Neural crest cell (in vitro differentiated cells): ENCODE measurements around the gene BHLHA15. TPM values are rescaled to one million over a fixed set of nuclear protein-coding genes. Genes with fewer than 3 reads are reported as not detected.

Source experiments
- DNase-seq: peaks from one replicate; pipeline ENCODE4 v3.0.0; 2021; ENCODE audit warnings: low read depth, mixed read lengths, low spot score
- H3K27ac Mint-ChIP-seq: one replicate; pipeline ENCODE4 v1.8.0; 2021; ENCODE audit warnings: mild to moderate bottlenecking, mixed read lengths; ENCODE audit not compliant: unreplicated experiment
- H3K27me3 Mint-ChIP-seq: 2 replicates; pipeline ENCODE4 v1.8.0; 2021; ENCODE audit warnings: low read depth, mild to moderate bottlenecking, mixed read lengths
- H3K36me3 Mint-ChIP-seq: 2 replicates; pipeline ENCODE4 v1.8.0; 2021; ENCODE audit warnings: low read depth, mild to moderate bottlenecking, mixed read lengths
- H3K4me1 Mint-ChIP-seq: 2 replicates; pipeline ENCODE4 v1.8.0; 2021; ENCODE audit warnings: mixed read lengths
- H3K4me3 Mint-ChIP-seq: one replicate; pipeline ENCODE4 v1.8.0; 2021; ENCODE audit warnings: mild to moderate bottlenecking, mixed read lengths
- H3K9me3 Mint-ChIP-seq: 2 replicates; pipeline ENCODE4 v1.8.0; 2021; ENCODE audit warnings: mixed read lengths
- CTCF ChIP-seq: fragments of 200-600 bp; sonication (generic); conservative IDR thresholded peaks from 2 replicates; pipeline ENCODE4 v1.5.0; 2021; ENCODE audit warnings: antibody characterized with exemption, mild to moderate bottlenecking
- total RNA-seq: library from RNA; stranded (reverse); gene quantifications from 2 replicates; pipeline ENCODE4 v1.2.1, GENCODE V29; 2021

The BHLHA15 gene
- total RNA-seq, 1 donor from 2014 or later = not detected

GRCh38 chr7:98257701-98258100 lies 46.5 kb downstream of the BHLHA15 start:
- Mint-ChIP-seq H3K4me3 (no peak overlapping the region), H3K27me3 (no peaks in the 10 kb centered on the region), H3K36me3 (peaks cover 4% of the 10 kb centered on the region), H3K4me1 (peaks cover 12% of the 10 kb centered on the region), H3K27ac (no peak overlapping the region), H3K9me3 (no peaks in the 10 kb centered on the region)
- no peak for DNase-seq
- TF ChIP-seq CTCF = no peak

Other genes starting within 250 kb of the BHLHA15 start
- not detected in 2 replicates for gene OCM2, start 221.2 kb upstream of the BHLHA15 start, total RNA-seq
- 18.8 and 19.2 TPM in 2 replicates for gene LMTK2, start 104.6 kb upstream of the BHLHA15 start, total RNA-seq
- gene TECPR1, start 40.8 kb downstream of the BHLHA15 start, total RNA-seq = 30.3 and 35.2 TPM in 2 replicates
- gene BRI3, start 70.2 kb downstream of the BHLHA15 start, total RNA-seq = 112 and 119 TPM in 2 replicates
- 1.5 and 2.1 TPM in 2 replicates for gene BAIAP2L1, start 189.7 kb downstream of the BHLHA15 start, total RNA-seq